HG03097 (cell line): ENCODE measurements around the gene COL9A3.

Experiments
- ATAC-seq: cut with Tn5 transposase; IDR thresholded peaks from one replicate; pipeline ENCODE4 v1.9.1; 2021; ENCODE audit not compliant: unreplicated experiment, low FRiP score

Gene COL9A3

GRCh38 chr20:62809530-62810428, 7.1 kb upstream of the COL9A3 start:
- no peak for ATAC-seq

DNA sequence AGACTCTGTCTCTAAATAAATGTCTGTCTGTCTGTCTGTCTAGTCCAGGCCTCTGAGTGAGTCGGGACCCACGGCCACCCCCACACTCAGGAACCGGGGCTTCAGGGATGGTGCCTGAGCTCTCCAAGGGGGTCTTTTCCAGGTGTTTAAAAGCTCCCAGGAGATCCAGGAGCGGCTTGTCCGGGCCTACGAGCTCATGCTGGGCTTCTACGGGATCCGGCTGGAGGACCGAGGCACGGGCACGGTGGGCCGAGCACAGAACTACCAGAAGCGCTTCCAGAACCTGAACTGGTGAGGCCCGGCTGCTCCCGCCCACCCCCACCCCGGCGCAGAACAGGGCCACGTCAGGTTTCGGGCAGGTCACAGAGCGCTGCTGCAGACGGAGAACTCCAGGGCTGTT, 5.5 kb upstream of the COL9A3 start:
- ATAC-seq = no peak

GRCh38 chr20:62811720-62812119, 5.1 kb upstream of the COL9A3 start:
- ATAC-seq = no peak

DNA sequence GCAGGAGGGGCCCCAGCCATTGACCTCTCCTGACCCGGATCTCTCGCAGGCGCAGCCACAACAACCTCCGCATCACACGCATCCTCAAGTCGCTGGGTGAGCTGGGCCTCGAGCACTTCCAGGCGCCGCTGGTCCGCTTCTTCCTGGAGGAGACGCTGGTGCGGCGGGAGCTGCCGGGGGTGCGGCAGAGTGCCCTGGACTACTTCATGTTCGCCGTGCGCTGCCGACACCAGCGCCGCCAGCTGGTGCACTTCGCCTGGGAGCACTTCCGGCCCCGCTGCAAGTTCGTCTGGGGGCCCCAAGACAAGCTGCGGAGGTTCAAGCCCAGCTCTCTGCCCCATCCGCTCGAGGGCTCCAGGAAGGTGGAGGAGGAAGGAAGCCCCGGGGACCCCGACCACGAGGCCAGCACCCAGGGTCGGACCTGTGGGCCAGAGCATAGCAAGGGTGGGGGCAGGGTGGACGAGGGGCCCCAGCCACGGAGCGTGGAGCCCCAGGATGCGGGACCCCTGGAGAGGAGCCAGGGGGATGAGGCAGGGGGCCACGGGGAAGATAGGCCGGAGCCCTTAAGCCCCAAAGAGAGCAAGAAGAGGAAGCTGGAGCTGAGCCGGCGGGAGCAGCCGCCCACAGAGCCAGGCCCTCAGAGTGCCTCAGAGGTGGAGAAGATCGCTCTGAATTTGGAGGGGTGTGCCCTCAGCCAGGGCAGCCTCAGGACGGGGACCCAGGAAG, 4.5 kb upstream of the COL9A3 start:
- ATAC-seq = no peak

GRCh38 chr20:62812907-62813200, 4.0 kb upstream of the COL9A3 start:
- ATAC-seq = no peak

DNA sequence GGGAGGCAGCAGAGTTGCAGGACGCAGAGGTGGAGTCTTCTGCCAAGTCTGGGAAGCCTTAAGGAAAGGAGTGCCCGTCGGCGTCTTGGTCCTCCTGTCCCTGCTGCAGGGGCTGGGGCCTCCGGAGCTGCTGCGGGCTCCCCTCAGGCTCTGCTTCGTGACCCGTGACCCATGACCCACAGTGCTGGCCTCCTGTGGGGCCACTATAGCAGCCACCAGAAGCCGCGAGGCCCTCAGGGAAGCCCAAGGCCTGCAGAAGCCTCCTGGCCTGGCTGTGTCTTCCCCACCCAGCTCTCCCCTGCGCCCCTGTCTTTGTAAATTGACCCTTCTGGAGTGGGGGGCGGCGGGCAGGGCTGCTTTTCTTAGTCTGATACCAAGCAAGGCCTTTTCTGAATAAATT, 3.3 kb upstream of the COL9A3 start:
- no peak for ATAC-seq

GRCh38 chr20:62814060-62814708, 2.7 kb upstream of the COL9A3 start:
- ATAC-seq = no peak

- ATAC-seq = no peak
These were observed 2.2 kb upstream of the COL9A3 start for GRCh38 chr20:62814709-62815065.

DNA sequence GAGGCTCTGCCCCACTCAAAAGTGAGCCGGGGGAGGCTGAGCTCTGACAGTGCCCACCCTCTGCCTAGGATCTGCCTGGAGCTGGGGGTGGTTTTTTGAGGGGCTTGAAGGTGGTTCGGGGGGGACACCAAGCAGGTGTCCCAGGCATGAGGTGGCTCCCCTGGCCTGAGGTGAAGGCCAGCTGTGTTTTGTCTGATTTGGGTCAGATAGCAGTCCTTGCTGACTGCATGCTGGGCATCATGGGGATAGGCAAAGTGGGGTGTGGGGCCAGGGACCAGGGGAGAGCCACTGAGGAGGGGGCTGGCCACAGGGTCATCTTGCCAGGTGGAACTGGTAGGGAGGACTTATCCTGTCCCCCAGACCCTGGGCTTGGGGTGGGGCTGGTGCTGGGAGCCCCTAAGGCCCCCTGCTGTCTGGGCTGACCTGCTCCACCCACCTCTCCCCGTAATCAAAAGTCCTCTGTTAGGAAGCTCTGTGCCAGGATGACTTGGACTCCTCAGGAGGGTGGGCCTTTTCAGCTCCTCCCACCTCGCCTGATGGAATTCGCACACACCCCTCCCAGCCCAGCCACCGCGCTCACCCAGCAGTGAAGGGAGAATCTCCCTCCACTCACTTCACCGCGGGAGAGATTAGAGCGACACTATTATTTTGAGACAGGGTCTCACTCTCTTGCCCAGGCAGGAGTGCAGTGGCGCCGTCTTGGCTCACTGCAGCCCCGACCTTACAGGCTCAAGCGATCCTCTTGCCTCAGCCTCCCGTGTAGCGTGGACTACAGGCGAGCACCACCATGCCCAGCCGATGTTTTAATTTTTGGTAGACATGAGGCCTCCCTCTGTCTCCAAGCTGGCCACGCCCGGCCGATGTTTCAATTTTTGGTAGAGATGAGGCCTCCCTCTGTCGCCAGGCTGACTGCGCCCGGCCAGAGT, 1.5 kb upstream of the COL9A3 start:
- ATAC-seq = no peak

DNA sequence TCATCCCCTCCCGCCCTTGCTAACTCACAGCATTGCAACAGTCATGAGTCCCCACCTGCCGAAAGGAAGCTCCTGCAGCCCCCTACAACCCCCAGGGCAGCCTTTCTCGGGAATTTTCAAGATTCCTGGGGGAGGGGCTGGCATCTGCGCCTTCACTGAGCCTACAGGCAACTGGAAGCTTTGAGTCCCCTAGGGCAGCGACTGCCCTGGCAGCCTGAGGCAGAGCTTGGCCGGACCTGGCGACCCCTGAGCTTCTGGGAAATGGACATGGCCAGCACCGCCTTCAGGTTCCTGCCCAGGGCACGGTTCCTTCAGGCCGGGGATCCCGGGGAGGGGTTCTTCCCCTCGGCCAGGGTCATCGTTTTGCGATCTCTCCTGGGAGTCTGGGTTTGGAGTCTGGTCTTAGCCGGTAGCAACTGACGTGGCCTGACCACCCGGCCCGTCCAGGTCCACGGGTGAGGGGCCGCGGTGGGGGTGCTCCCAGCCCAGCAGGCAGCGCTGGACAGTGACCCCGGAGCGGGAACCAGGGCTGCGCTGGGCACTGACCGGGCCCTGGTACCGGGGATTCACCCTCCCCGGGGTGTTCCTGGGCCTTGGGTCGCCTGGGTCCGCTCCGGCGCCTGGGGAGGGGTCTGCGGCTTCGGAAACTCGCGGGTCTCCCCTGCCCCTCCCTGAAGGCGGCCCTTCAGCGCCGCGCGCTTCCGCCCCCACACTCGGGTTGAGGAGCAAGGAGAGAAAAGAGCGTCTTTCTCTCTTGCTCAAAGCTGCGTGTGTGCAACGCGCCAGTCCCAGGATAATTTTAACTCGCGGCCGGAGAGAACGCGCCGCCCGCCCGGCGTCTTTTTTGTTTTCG, 593 bp upstream of the COL9A3 start:
- ATAC-seq = no peak

DNA sequence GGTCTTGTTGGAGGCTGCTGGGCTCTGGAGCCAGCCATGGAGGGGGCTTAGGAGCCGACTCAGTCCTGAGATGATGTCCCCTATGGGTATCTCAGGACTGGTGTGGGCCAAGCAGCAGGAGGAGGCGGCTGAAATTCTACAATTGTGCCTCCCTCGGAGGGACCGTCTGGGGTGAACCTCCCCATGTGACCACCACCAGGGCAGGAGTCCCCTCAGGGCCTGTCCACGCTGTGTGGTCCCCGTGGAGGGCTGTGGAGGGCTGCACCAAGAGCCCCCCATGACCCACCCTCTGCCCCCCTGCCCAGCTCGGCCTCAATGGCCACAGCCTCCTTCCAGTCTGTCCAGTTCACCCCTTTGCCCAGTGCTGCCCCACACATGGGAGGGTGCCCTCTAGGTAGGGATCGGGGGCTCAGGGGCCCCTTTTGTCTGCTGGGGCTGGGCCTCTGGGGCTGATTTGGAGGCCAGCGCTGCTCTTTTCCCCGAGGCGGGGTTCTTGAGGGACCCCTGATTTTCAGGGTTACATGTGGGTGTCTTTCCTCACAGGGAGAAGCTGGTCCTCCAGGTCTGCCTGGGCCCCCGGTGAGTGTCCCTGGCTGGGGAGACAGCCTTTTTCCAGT, 1.2 kb downstream of the COL9A3 start:
- ATAC-seq = no peak

DNA sequence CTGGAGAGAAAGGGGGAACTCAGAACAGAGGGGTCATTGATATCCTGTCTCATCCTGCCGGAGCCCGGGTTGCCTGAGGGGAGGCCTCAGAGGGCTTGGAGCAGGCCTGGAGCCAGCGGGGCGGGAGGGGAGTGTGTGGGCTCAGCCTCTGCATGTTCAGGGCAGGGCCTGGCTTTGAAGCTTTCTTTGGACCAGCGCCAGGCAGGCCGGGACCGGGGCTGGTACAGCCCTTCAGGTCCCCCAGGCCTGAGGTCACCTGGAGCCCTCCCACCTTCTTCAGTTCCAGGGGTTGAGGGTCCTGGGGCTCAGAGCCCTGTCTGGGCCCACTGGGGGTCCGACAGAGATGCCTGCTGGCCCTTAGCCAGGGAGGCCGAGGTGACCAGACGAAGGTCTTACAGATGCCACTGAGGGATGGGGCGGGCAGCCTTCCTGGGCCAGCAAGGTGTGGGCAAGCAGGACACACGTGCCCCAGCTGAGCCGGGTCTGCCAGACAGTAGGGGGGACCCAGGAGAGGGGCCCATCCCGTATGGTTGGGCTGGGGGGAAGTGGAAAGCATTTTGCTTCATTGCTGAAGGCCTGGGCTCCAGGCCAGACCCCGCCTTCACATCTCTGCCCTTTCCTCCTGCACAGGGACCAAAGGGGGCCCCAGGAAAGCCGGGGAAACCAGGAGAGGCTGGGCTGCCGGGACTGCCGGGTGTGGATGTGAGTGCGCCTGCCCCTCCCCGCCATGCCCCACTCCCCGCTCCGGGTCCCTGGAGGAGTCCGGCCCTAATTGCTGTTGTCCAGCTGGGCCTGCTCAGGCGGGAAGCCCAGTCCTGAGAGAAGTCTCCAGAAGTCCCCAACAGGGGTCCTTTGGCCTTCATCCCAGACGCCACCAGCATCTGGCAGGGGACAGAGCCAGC, 2.0 kb downstream of the COL9A3 start:
- no peak for ATAC-seq

- no peak for ATAC-seq
These were observed 2.8 kb downstream of the COL9A3 start for GRCh38 chr20:62819494-62820174.

- ATAC-seq = no peak
These were observed 3.5 kb downstream of the COL9A3 start for GRCh38 chr20:62820208-62820961.

- ATAC-seq = no peak
These were observed 4.3 kb downstream of the COL9A3 start for GRCh38 chr20:62820962-62821725.

DNA sequence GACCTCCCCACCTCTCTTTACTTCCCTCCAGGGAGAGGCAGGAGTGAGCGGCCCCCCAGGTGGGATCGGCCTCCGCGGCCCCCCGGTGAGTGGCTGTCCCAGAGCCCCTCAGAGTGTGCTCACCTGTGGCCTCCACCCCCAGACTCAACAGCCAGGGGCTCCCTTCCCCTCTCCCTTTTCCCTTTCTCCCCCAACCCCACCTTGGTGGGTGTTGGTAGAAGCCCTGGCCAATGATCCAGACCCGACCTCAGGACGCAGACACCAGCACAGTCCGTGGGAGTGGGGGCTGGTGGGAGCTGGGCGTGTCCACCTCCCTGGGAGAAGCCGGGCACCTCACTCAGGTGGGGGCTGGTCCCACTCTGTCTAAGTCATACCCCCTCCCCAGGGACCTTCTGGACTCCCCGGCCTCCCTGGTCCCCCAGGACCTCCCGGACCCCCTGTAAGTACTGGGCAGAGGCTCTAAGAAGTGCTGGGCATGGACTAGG, 4.9 kb downstream of the COL9A3 start:
- no peak for ATAC-seq
